Measurements from ENCODE around the gene AREG. TPM values are rescaled to one million over a fixed set of nuclear protein-coding genes. Genes with fewer than 3 reads are reported as not detected.

The AREG gene
- total RNA-seq, 3 donors from 2014 or later: 3.4 to 89.1 (median 46.2) TPM

- no peaks in the 10 kb centered on the region for H3K4me1 ChIP-seq
- no peak overlapping the region for H3K4me3 ChIP-seq
- DNase-seq (ENCODE audit: low spot score in 2 of 2): no peak
- H3K36me3 ChIP-seq: no peaks in the 10 kb centered on the region
- H3K27me3 ChIP-seq: no peaks in the 10 kb centered on the region
- TF ChIP-seq CTCF (IDR thresholded peaks at IDR 0.05): no peak
- TF ChIP-seq POLR2AphosphoS5 (IDR thresholded peaks at IDR 0.05): no peak
- TF ChIP-seq POLR2A (IDR thresholded peaks at IDR 0.05): no peak
- no peak overlapping the region for H3K27ac ChIP-seq
- intact Hi-C loops (cut with DNase I; ENCODE audit: low total_unique reads): no loop called here
- H3K9me3 ChIP-seq: no peaks in the 10 kb centered on the region
Observed at GRCh38 chr4:74453829-74454742, 9.2 kb downstream of the AREG start.

GRCh38 chr4:74455361-74456055, 10.6 kb downstream of the AREG start:
- Histone ChIP-seq H3K27me3 (no peaks in the 10 kb centered on the region), H3K4me3 (no peak overlapping the region), H3K36me3 (no peaks in the 10 kb centered on the region), H3K27ac (no peak overlapping the region), H3K4me1 (no peaks in the 10 kb centered on the region), H3K9me3 (no peaks in the 10 kb centered on the region)
- intact Hi-C loops (cut with DNase I; ENCODE audit: low total_unique reads): no loop called here
- no peak for DNase-seq (ENCODE audit: low spot score in 2 of 2)
- TF ChIP-seq CTCF (IDR thresholded peaks at IDR 0.05) (no peak), POLR2A (IDR thresholded peaks at IDR 0.05) (no peak), POLR2AphosphoS5 (IDR thresholded peaks at IDR 0.05) (no peak)

- no peak for DNase-seq (ENCODE audit: low spot score in 2 of 2)
- no peaks in the 10 kb centered on the region for H3K4me1 ChIP-seq
- H3K9me3 ChIP-seq: no peaks in the 10 kb centered on the region
- no peak for TF ChIP-seq POLR2AphosphoS5 (IDR thresholded peaks at IDR 0.05)
- no peak for TF ChIP-seq CTCF (IDR thresholded peaks at IDR 0.05)
- no peak for TF ChIP-seq POLR2A (IDR thresholded peaks at IDR 0.05)
- intact Hi-C loops (cut with DNase I; ENCODE audit: low total_unique reads): no loop called here
- no peaks in the 10 kb centered on the region for H3K36me3 ChIP-seq
- no peak overlapping the region for H3K27ac ChIP-seq
- no peak overlapping the region for H3K4me3 ChIP-seq
- no peaks in the 10 kb centered on the region for H3K27me3 ChIP-seq
Observed at GRCh38 chr4:74456056-74456744, 11.3 kb downstream of the AREG start.

GRCh38 chr4:74456849-74457395, 12.0 kb downstream of the AREG start:
- H3K9me3 ChIP-seq: no peaks in the 10 kb centered on the region
- H3K27ac ChIP-seq: no peak overlapping the region
- H3K27me3 ChIP-seq: no peaks in the 10 kb centered on the region
- intact Hi-C loops (cut with DNase I; ENCODE audit: low total_unique reads): no loop called here
- no peaks in the 10 kb centered on the region for H3K4me1 ChIP-seq
- no peak overlapping the region for H3K4me3 ChIP-seq
- TF ChIP-seq POLR2AphosphoS5 (IDR thresholded peaks at IDR 0.05): no peak
- no peak for TF ChIP-seq CTCF (IDR thresholded peaks at IDR 0.05)
- no peak for TF ChIP-seq POLR2A (IDR thresholded peaks at IDR 0.05)
- H3K36me3 ChIP-seq: no peaks in the 10 kb centered on the region
- DNase-seq (ENCODE audit: low spot score in 2 of 2): no peak
